Small intestine (tissue), 7 donors: Measurements from ENCODE around the gene DENND4B. TPM values are rescaled to one million over a fixed set of nuclear protein-coding genes. Genes with fewer than 3 reads are reported as not detected.

Source experiments
- DNase-seq, 2 donors: peaks; one replicate each; pipeline versions ENCODE4 v3.0.0 to v3.0.0-alpha.2; 2013
- FAIRE-seq: peaks from 2 replicates; lab custom pipeline; 2012; peaks lifted over from hg19 to GRCh38; lab: Jason Lieb, UNC
- H3K27ac ChIP-seq, 3 donors: one replicate each; pipeline ENCODE4 v1.5.1; 2013; ENCODE audit warnings: low read length in 2 of 3, mild to moderate bottlenecking in 2 of 3, control low read depth in 1 of 3, inconsistent platforms in 1 of 3, low read depth in 1 of 3, moderate library complexity in 1 of 3
- H3K27me3 ChIP-seq, 3 donors: one replicate each; pipeline ENCODE4 v1.6.1; 2013; ENCODE audit warnings: low read length in 3 of 3, inconsistent platforms in 1 of 3; ENCODE audit not compliant: control insufficient read depth in 3 of 3, insufficient read depth in 3 of 3
- H3K36me3 ChIP-seq, 3 donors: one replicate each; pipeline ENCODE4 v1.6.1; 2013; ENCODE audit warnings: low read length in 3 of 3, inconsistent platforms in 1 of 3, low read depth in 1 of 3, mild to moderate bottlenecking in 1 of 3, moderate library complexity in 1 of 3; ENCODE audit not compliant: control insufficient read depth in 3 of 3, insufficient read depth in 2 of 3
- H3K4me1 ChIP-seq, 3 donors: one replicate each; pipeline ENCODE4 v1.6.1; 2013; ENCODE audit warnings: low read length in 2 of 3, inconsistent platforms in 1 of 3, low read depth in 1 of 3, mild to moderate bottlenecking in 1 of 3, moderate library complexity in 1 of 3; ENCODE audit not compliant: control insufficient read depth in 3 of 3, insufficient read depth in 2 of 3
- H3K4me3 ChIP-seq, 3 donors: one replicate each; pipeline ENCODE4 v1.5.1; 2013; ENCODE audit warnings: low read length in 3 of 3, control low read depth in 1 of 3, inconsistent platforms in 1 of 3, low read depth in 1 of 3, mild to moderate bottlenecking in 1 of 3, moderate library complexity in 1 of 3
- H3K9me3 ChIP-seq, 2 donors: one replicate each; pipeline ENCODE4 v1.6.1; 2013; ENCODE audit warnings: low read depth in 1 of 2, low read length in 1 of 2; ENCODE audit not compliant: control insufficient read depth in 2 of 2, insufficient read depth in 1 of 2
- WGBS, 3 donors: extraction: QIAGEN DNeasy Blood & Tissue Kit; methylation state at CpG; one replicate each; pipeline ENCODE4 v1.1.7; 2013; 5-methylcytosine and 5-hydroxymethylcytosine counted together
- polyA plus RNA-seq, 4 donors: library from polyadenylated mRNA; stranded (reverse) in 3 of 4; unstranded in 1 of 4; fragments of 200-250 nt in 3 of 4; fragments of 120-200 nt in 1 of 4; gene quantifications; one replicate each; pipeline versions ENCODE4 v1.2.1 to v1.2.3, GENCODE V29; 2013
- donor health status: healthy with polysubstance abuse.
- donor health status: control.
- donor health status: control.
- donor health status: Bipolar disorder and iron deficiency.
- donor health status: healthy.

Gene DENND4B
- polyA plus RNA-seq, 4 donors, result 18.9 to 35.6 (median 20.3) TPM

GRCh38 chr1:153883223-153883622, 63.3 kb downstream of the DENND4B start:
- 87 to 89% (median 87%) methylated on average over 4 of the region's 4 CpGs for WGBS, 3 donors
- peaks cover 7 to 23% (median 15%) of the 10 kb centered on the region in 3 donors for H3K4me1 ChIP-seq

GRCh38 chr1:153882296-153882912, 64.1 kb downstream of the DENND4B start:
- WGBS, 3 donors, result 74 to 89% (median 86%) methylated on average over 3 of the region's 3 CpGs

More at GRCh38 chr1:153883223-153883622, 63.3 kb downstream of the DENND4B start:
- Histone ChIP-seq H3K27me3 (no peaks in the 10 kb centered on the region), H3K36me3 (peaks cover 0 to 8% (median 0%) of the 10 kb centered on the region in 3 donors), H3K9me3 (no peaks in the 10 kb centered on the region), H3K27ac (no peak overlapping the region), H3K4me3 (no peak overlapping the region)
- DNase-seq (no peak), FAIRE-seq (no peak)

GRCh38 chr1:153881751-153882150, 64.8 kb downstream of the DENND4B start:
- no peak for FAIRE-seq

More at GRCh38 chr1:153882296-153882912, 64.1 kb downstream of the DENND4B start:
- H3K4me1 ChIP-seq, result peaks cover 7 to 21% (median 14%) of the 10 kb centered on the region in 3 donors
- H3K27me3 ChIP-seq, result no peaks in the 10 kb centered on the region
- DNase-seq, result peak in 1 of 2 donors; percentile 20
- FAIRE-seq, result no peak
- peak overlapping the region in 2 of 3 donors; percentile 41 to 72 for H3K27ac ChIP-seq
- peaks cover 0 to 11% (median 0%) of the 10 kb centered on the region in 3 donors for H3K36me3 ChIP-seq
- no peaks in the 10 kb centered on the region for H3K9me3 ChIP-seq
- H3K4me3 ChIP-seq, result no peak overlapping the region

GRCh38 chr1:153880962-153881361, 65.6 kb downstream of the DENND4B start:
- Histone ChIP-seq H3K27ac (peak overlapping the region in 2 of 3 donors; percentile 26 to 72), H3K36me3 (peaks cover 0 to 7% (median 0%) of the 10 kb centered on the region in 3 donors), H3K27me3 (no peaks in the 10 kb centered on the region), H3K4me1 (peaks cover 7 to 17% (median 10%) of the 10 kb centered on the region in 3 donors), H3K9me3 (no peaks in the 10 kb centered on the region), H3K4me3 (no peak overlapping the region)
- DNase-seq, result peak; percentile 87 to 93
- WGBS, 3 donors, result 10 to 21% (median 14%) methylated on average over 5 of the region's 5 CpGs
- FAIRE-seq, result no peak

More at GRCh38 chr1:153881751-153882150, 64.8 kb downstream of the DENND4B start:
- peaks cover 0 to 11% (median 0%) of the 10 kb centered on the region in 3 donors for H3K36me3 ChIP-seq
- H3K9me3 ChIP-seq, result no peaks in the 10 kb centered on the region
- no peaks in the 10 kb centered on the region for H3K27me3 ChIP-seq
- H3K27ac ChIP-seq, result peak overlapping the region in 1 of 3 donors; percentile 72
- peaks cover 7 to 17% (median 10%) of the 10 kb centered on the region in 3 donors for H3K4me1 ChIP-seq
- no peak for DNase-seq
- WGBS, 3 donors, result 44 to 61% (median 59%) methylated on average over 9 of the region's 9 CpGs
- no peak overlapping the region for H3K4me3 ChIP-seq

- H3K27ac ChIP-seq, result no peak overlapping the region
These were observed 66.5 kb downstream of the DENND4B start for GRCh38 chr1:153880024-153880423.

More at GRCh38 chr1:153880024-153880423, 66.5 kb downstream of the DENND4B start:
- DNase-seq (no peak), FAIRE-seq (no peak)
- 91 to 95% (median 95%) methylated on average over 9 of the region's 9 CpGs for WGBS, 3 donors
- H3K27me3 ChIP-seq, result no peaks in the 10 kb centered on the region
- H3K9me3 ChIP-seq, result no peaks in the 10 kb centered on the region
- H3K4me1 ChIP-seq, result peaks cover 7 to 17% (median 10%) of the 10 kb centered on the region in 3 donors
- peaks cover 0 to 11% (median 0%) of the 10 kb centered on the region in 3 donors for H3K36me3 ChIP-seq
- H3K4me3 ChIP-seq, result no peak overlapping the region

Other genes with a start within 250 kb of the DENND4B start
- 10 to 100 TPM; 14.9 to 52.6 (median 22.6) TPM for gene INTS3, start 218.7 kb downstream of the DENND4B start, polyA plus RNA-seq
- 10 to 100 TPM in 2 of 4 donors, 1 to 10 TPM in 2; 5.4 to 50.4 (median 16.9) TPM for gene SLC27A3, start 171.3 kb downstream of the DENND4B start, polyA plus RNA-seq
- 10 to 100 TPM in 1 of 4 donors, 1 to 10 TPM in 3; 2.9 to 11.3 (median 4.0) TPM for gene GATAD2B, start 23.7 kb downstream of the DENND4B start, polyA plus RNA-seq
- gene CRTC2, start 11.9 kb upstream of the DENND4B start, polyA plus RNA-seq, result 10 to 100 TPM; 21.7 to 49.4 (median 33.3) TPM
- gene SLC39A1, start 16.8 kb upstream of the DENND4B start, polyA plus RNA-seq, result 100 to 1,000 TPM in 1 of 4 donors, 10 to 100 TPM in 3; 23.7 to 100 (median 65.4) TPM
- gene CREB3L4, start 21.2 kb upstream of the DENND4B start, polyA plus RNA-seq, result 10 to 100 TPM in 2 of 4 donors, 1 to 10 TPM in 2; 5.8 to 24.1 (median 11.7) TPM
- gene JTB, start 31.0 kb upstream of the DENND4B start, polyA plus RNA-seq, result 100 to 1,000 TPM; 139 to 307 (median 237) TPM
- gene RAB13, start 39.6 kb upstream of the DENND4B start, polyA plus RNA-seq, result 100 to 1,000 TPM; 117 to 179 (median 136) TPM
- gene RPS27, start 44.0 kb upstream of the DENND4B start, polyA plus RNA-seq, result over 10,000 TPM in 2 of 4 donors, 1,000 to 10,000 TPM in 2; 6,335 to 13,657 (median 9,525) TPM
- gene NUP210L, start 208.4 kb upstream of the DENND4B start, polyA plus RNA-seq, result under 1 TPM in 2 of 4 donors, not detected in 2; 0.01 to 0.03 TPM
- 100 to 1,000 TPM; 244 to 335 (median 277) TPM for gene TPM3, start 245.4 kb upstream of the DENND4B start, polyA plus RNA-seq